Sigmoid colon (tissue), 7 donors: ENCODE data around the gene SMARCAL1. TPM values are rescaled to one million over a fixed set of nuclear protein-coding genes. Genes with fewer than 3 reads are reported as not detected.

Source experiments
- DNase-seq: peaks from one replicate; pipeline ENCODE4 v3.0.0-alpha.2; 2019
- H3K27ac ChIP-seq, 4 donors: fragments of 200-600 bp; sonication (generic); one replicate each; pipeline ENCODE4 v1.5.1; 2016 to 2019; ENCODE audit warnings: mild to moderate bottlenecking in 1 of 4
- H3K27me3 ChIP-seq, 3 donors: fragments of 200-600 bp; sonication (generic); one replicate each; pipeline ENCODE4 v1.5.1; 2019; ENCODE audit warnings: mild to moderate bottlenecking in 1 of 3
- H3K36me3 ChIP-seq, 4 donors: fragments of 200-600 bp; sonication (generic); one replicate each; pipeline ENCODE4 v1.5.1; 2016 to 2019
- H3K4me1 ChIP-seq, 4 donors: fragments of 200-600 bp; sonication (generic); one replicate each; pipeline ENCODE4 v1.5.1; 2017 to 2019
- H3K4me3 ChIP-seq, 4 donors: fragments of 200-600 bp; sonication (generic); one replicate each; pipeline ENCODE4 v1.5.1; 2017 to 2019; ENCODE audit warnings: mild to moderate bottlenecking in 2 of 4, moderate library complexity in 1 of 4
- H3K9me3 ChIP-seq, 4 donors: fragments of 200-600 bp in 3 of 4; sonication (generic) in 3 of 4; one replicate each; pipeline versions ENCODE4 v1.5.1 to v1.6.1; 2013 to 2019
- EP300 ChIP-seq, 4 donors: sonication (generic); formaldehyde crosslinking; IDR thresholded peaks; one replicate each; pipeline ENCODE4 v1.6.1; 2017; ENCODE audit warnings: antibody characterized with exemption in 4 of 4
- POLR2A ChIP-seq, 2 donors: fragments of 450-650 bp; IDR thresholded peaks; one replicate each; pipeline ENCODE4 v1.6.1; 2016; ENCODE audit warnings: antibody characterized with exemption in 2 of 2, mild to moderate bottlenecking in 2 of 2, moderate library complexity in 2 of 2
- POLR2AphosphoS5 ChIP-seq, 4 donors: sonication (generic); formaldehyde crosslinking; IDR thresholded peaks; one replicate each; pipeline ENCODE4 v1.6.1; 2017; ENCODE audit warnings: antibody characterized with exemption in 4 of 4
- WGBS, 2 donors: extraction: QIAGEN DNeasy Blood & Tissue Kit; methylation state at CpG; one replicate each; pipeline ENCODE4 v1.1.7; 2013; 5-methylcytosine and 5-hydroxymethylcytosine counted together
- intact Hi-C: fragments of 100-400 bp; cut with DNase I; formaldehyde crosslinking; loops from one replicate; pipeline ENCODE4 v1.15.1; 2023
- polyA plus RNA-seq, 3 donors: library from polyadenylated mRNA; stranded (reverse); fragments of 200-250 nt; gene quantifications; one replicate each; pipeline ENCODE4 v1.2.3, GENCODE V29; 2013
- total RNA-seq, 4 donors: library from RNA; depleted of rRNA; stranded (reverse); fragments of >200 nt; gene quantifications; one replicate each; pipeline ENCODE4 v1.1.0, GENCODE V29; 2016
- TF ChIP-seq, protein P1 (sequence below), 4 experiments: fragments of 450-650 bp in 3 of 4; fragments of 200-600 bp in 1 of 4; IDR thresholded peaks; one replicate each; pipeline ENCODE4 v1.5.1; 2016 to 2019; ENCODE audit warnings: antibody characterized with exemption in 4 of 4, mild to moderate bottlenecking in 3 of 4, moderate library complexity in 2 of 4
- donor health status: healthy with polysubstance abuse.
- donor health status: Bipolar disorder and iron deficiency.
- donor health status: healthy.

Gene SMARCAL1
- total and polyA plus RNA-seq, 7 donors: 7.5 to 21.3 (median 12.3) TPM

DNA sequence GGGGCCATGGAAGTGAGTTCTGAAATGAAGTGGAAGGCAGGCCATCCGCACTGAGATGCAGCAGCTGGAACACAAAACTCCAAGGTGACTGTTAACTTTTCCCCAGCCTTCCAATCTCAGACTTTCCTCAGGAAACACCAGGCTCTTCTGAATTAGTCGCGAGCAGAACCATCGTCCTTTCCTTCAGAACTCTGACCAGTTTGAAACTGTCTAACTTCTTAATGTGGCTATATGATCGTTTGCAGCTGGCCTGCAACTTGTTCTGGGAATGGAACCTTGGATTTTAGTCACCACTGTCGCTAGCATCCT, 85.7 kb downstream of the SMARCAL1 start:
- H3K4me1 ChIP-seq: peaks cover 0 to 51% (median 31%) of the 10 kb centered on the region in 4 donors
- peak overlapping the region; percentile 61 to 83 (median 74) for H3K4me3 ChIP-seq
- TF ChIP-seq POLR2A (IDR thresholded peaks at IDR 0.05): no peak
- TF ChIP-seq EP300 (IDR thresholded peaks at IDR 0.05): no peak
- no peak for TF ChIP-seq POLR2AphosphoS5 (IDR thresholded peaks at IDR 0.05)
- TF ChIP-seq, protein P1, sequence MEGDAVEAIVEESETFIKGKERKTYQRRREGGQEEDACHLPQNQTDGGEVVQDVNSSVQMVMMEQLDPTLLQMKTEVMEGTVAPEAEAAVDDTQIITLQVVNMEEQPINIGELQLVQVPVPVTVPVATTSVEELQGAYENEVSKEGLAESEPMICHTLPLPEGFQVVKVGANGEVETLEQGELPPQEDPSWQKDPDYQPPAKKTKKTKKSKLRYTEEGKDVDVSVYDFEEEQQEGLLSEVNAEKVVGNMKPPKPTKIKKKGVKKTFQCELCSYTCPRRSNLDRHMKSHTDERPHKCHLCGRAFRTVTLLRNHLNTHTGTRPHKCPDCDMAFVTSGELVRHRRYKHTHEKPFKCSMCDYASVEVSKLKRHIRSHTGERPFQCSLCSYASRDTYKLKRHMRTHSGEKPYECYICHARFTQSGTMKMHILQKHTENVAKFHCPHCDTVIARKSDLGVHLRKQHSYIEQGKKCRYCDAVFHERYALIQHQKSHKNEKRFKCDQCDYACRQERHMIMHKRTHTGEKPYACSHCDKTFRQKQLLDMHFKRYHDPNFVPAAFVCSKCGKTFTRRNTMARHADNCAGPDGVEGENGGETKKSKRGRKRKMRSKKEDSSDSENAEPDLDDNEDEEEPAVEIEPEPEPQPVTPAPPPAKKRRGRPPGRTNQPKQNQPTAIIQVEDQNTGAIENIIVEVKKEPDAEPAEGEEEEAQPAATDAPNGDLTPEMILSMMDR (IDR thresholded peaks at IDR 0.05): no peak
- peaks cover 13 to 36% (median 30%) of the 10 kb centered on the region in 4 donors for H3K36me3 ChIP-seq
- WGBS, 2 donors: 41 to 61% methylated on average over 6 of the region's 6 CpGs
- peak overlapping the region; percentile 82 to 88 (median 86) for H3K27ac ChIP-seq
- H3K9me3 ChIP-seq: no peaks in the 10 kb centered on the region
- intact Hi-C loops: no loop called here
- DNase-seq: no peak
- H3K27me3 ChIP-seq: no peaks in the 10 kb centered on the region

DNA sequence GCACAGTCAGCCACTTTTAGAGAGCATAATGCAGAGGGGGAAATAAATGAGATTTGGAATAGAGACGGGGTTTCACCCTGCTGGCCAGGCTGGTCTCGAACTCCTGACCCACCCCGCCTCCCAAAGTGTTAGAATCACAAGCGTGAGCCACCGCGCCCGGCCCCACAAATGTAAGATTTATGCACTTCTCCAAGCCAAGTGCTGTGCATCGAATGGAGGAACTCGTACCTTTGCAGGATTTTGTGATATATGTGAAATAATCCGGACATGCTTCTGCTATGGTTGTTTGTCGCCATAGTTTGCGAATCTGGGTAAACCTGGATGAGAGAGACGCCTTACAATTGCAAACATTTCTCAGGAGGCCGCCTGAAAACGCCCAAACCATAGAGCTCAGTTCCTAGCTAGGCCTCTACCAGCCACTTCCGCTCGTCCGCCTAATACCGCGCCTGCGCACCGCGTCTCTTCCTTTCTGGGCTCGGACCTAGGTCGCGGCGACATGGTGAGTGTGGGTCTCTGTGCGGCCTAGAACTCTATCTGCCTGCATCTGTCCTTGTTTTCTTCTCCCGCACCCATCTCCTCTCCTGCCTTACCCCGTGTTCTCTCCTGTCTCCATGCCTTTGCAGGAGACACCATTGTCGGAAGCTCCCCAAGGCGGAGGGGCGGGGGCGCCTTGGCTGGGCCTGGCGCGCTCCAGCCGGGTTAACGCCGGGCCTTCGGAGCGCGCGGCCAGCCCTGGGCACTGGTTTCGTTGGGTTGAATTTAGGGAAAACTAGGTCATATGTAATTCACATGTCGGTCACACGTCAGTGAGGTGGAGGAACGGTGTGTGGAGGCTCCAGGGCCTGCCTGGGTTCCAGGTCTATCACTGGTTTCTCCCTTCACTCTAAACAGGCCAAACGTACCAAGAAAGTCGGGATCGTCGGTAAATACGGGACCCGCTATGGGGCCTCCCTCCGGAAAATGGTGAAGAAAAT, 86.4 kb downstream of the SMARCAL1 start, which contains the start of gene RPL37A:
TSS of gene RPL37A (plus strand) at position 466 of the 974 bp plus-strand sequence. CDS start at position 497, 31 bp downstream.
- Histone ChIP-seq H3K4me3 (peak within 1 kb of the TSS; percentile 61 to 83 (median 74)), H3K4me1 (peaks cover 0 to 51% (median 31%) of the 10 kb centered on the region in 4 donors), H3K27me3 (no peaks in the 10 kb centered on the region), H3K27ac (peak within 1 kb of the TSS; percentile 82 to 88 (median 86)), H3K36me3 (peaks cover 16 to 43% (median 34%) of the 10 kb centered on the region in 4 donors), H3K9me3 (no peaks in the 10 kb centered on the region)
- peak; percentile 95 for DNase-seq
- intact Hi-C loops: no loop called here
- 1 to 2% methylated on average over 54 of the region's 54 CpGs for WGBS, 2 donors
- TF ChIP-seq, protein P1 (IDR thresholded peaks at IDR 0.05): no peak
- TF ChIP-seq POLR2A (IDR thresholded peaks at IDR 0.05) (peak; percentile 91 to 93), EP300 (IDR thresholded peaks at IDR 0.05) (no peak), POLR2AphosphoS5 (IDR thresholded peaks at IDR 0.05) (peak; percentile 97 to 99 (median 98))

DNA sequence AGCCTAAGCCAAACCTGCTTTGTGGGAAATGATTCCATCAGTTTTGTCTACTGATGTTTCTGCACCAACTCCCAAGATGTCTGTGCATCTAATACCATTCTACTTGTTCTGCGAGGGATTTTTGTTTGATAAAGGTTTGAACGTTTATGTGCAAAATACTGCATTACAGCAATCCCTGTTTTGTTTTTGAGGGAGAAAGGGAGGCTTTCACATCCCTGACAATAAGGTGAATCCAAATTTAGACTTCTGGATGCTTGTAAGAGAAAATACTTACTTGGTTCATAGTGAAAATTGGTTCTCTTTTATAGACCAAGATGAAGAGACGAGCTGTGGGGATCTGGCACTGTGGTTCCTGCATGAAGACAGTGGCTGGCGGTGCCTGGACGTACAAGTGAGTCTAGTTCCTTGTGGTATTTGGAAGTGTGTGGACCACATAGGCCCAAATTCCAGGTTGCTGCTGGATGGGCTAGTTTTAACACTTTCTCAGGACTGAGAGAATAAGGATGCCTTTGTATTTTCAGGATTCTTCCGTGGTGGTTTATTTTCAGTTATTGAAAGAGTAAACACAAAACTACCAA, 87.4 kb downstream of the SMARCAL1 start:
- Histone ChIP-seq H3K27ac (peak overlapping the region; percentile 82 to 88 (median 86)), H3K27me3 (no peaks in the 10 kb centered on the region), H3K4me3 (peak overlapping the region; percentile 61 to 83 (median 74)), H3K36me3 (peaks cover 16 to 53% (median 34%) of the 10 kb centered on the region in 4 donors), H3K4me1 (peaks cover 0 to 51% (median 31%) of the 10 kb centered on the region in 4 donors), H3K9me3 (no peaks in the 10 kb centered on the region)
- intact Hi-C loops: no loop called here
- TF ChIP-seq EP300 (IDR thresholded peaks at IDR 0.05) (no peak), POLR2AphosphoS5 (IDR thresholded peaks at IDR 0.05) (no peak), POLR2A (IDR thresholded peaks at IDR 0.05) (no peak)
- TF ChIP-seq, protein P1 (IDR thresholded peaks at IDR 0.05): no peak
- no peak for DNase-seq
- 5 to 21% methylated on average over 6 of the region's 6 CpGs for WGBS, 2 donors

DNA sequence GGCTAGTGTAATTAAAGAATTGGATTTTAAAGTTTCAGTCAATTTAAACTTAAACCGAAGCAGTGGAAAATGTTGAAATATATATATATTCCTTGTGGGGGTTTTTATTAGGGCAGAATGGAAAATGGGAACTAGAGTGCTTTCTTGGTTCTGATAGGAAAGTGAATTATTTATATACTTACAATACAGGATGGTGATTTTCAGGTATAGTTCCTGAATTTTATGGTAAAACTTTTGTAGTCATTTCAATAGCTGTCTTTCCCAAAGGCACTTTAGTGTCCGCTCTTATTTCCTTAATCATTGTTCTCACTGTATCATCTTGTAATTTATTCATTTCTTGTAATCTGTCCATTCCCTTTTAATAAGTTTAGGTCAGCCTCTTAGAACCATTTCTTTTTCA, 88.3 kb downstream of the SMARCAL1 start:
- Histone ChIP-seq H3K4me1 (peaks cover 0 to 45% (median 31%) of the 10 kb centered on the region in 4 donors), H3K27me3 (no peaks in the 10 kb centered on the region), H3K4me3 (no peak overlapping the region), H3K9me3 (no peaks in the 10 kb centered on the region), H3K27ac (peak overlapping the region in 1 of 4 donors; percentile 87), H3K36me3 (peaks cover 16 to 61% (median 39%) of the 10 kb centered on the region in 4 donors)
- TF ChIP-seq POLR2AphosphoS5 (IDR thresholded peaks at IDR 0.05) (no peak), EP300 (IDR thresholded peaks at IDR 0.05) (no peak)
- TF ChIP-seq, protein P1 (IDR thresholded peaks at IDR 0.05): no peak
- intact Hi-C loops: no loop called here
- WGBS, 2 donors: 86 to 90% methylated on average over 2 of the region's 2 CpGs
- no peak for DNase-seq
